GM23338 (cell line): ENCODE results near the gene FN3K.

ENCODE experiments used
- CREB1 ChIP-seq: fragments of 250-450 bp; sonication (Bioruptor Pico); IDR thresholded peaks from 2 replicates; pipeline ENCODE4 v1.5.0; 2020; ENCODE audit warnings: low read depth, mild to moderate bottlenecking, moderate library complexity
- EZH2 ChIP-seq: fragments of 200-600 bp; sonication (generic); IDR thresholded peaks from one replicate; pipeline ENCODE4 v1.8.0; 2017; ENCODE audit warnings: antibody characterized with exemption, mild to moderate bottlenecking, low read depth; ENCODE audit not compliant: unreplicated experiment
- EZH2phosphoT487 ChIP-seq: fragments of 200-600 bp; sonication (generic); IDR thresholded peaks from one replicate; pipeline ENCODE4 v1.8.1; 2018; ENCODE audit warnings: antibody characterized with exemption; ENCODE audit not compliant: unreplicated experiment
- JUNB ChIP-seq: IDR thresholded peaks from one replicate; pipeline ENCODE4 v1.6.1; 2016; ENCODE audit warnings: antibody characterized with exemption; ENCODE audit not compliant: unreplicated experiment
- POLR2AphosphoS5 ChIP-seq: IDR thresholded peaks from 2 replicates; pipeline ENCODE4 v1.6.1; 2016; ENCODE audit warnings: antibody characterized with exemption, low read depth
- STAT1 ChIP-seq: IDR thresholded peaks from one replicate; pipeline ENCODE4 v1.6.1; 2016; ENCODE audit warnings: antibody characterized with exemption; ENCODE audit not compliant: unreplicated experiment
- ZNF114 ChIP-seq: fragments of 250-450 bp; sonication (Bioruptor Pico); IDR thresholded peaks from 2 replicates; pipeline ENCODE4 v1.5.0; 2020; ENCODE audit warnings: mild to moderate bottlenecking, moderate library complexity
- ZNF331 ChIP-seq: fragments of 250-450 bp; sonication (Bioruptor Pico); IDR thresholded peaks from 2 replicates; pipeline ENCODE4 v1.5.0; 2020; ENCODE audit warnings: low read depth, mild to moderate bottlenecking, moderate library complexity
- TF ChIP-seq, protein P1 (sequence below): fragments of 250-450 bp; sonication (Bioruptor Pico); IDR thresholded peaks from 2 replicates; pipeline ENCODE4 v1.5.0; 2020; ENCODE audit warnings: mild to moderate bottlenecking, moderate library complexity
- TF ChIP-seq, protein P2 (sequence below), 2 experiments: fragments of 200-600 bp in 1 of 2; sonication (generic) in 1 of 2; conservative IDR thresholded peaks; 2 replicates each; pipeline versions ENCODE4 v1.5.1 to v1.6.1; 2016 to 2017; ENCODE audit warnings: antibody characterized with exemption in 2 of 2, low read depth in 2 of 2, mild to moderate bottlenecking in 2 of 2, moderate library complexity in 1 of 2
- TF ChIP-seq, protein P3 (sequence below): IDR thresholded peaks from one replicate; pipeline ENCODE4 v1.6.1; 2018; ENCODE audit warnings: antibody characterized with exemption; ENCODE audit not compliant: unreplicated experiment
- TF ChIP-seq, protein P4 (sequence below): IDR thresholded peaks from 2 replicates; pipeline ENCODE4 v1.6.1; 2016; ENCODE audit warnings: antibody characterized with exemption

DNA sequence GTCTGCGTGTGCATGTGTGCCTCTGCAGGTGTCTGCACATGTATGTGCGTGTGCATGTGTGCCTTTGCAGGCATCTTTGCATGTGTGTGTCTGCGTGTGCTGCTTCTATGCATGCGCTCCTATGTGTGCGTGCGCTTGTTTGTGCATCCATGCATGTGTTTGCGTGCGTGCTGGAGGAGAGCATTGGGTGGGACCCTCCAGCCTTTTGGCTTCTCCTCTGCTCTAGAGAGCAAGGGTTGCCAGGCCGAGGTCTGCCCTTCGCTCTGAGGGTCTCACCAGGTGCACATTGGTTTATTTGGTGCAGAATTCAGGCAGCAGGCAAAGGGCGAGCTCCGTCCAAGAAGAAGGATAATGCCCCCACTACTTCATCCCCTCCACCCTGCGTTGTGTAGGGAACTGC lies 35.9 kb upstream of the FN3K start:
- TF ChIP-seq, protein P1, sequence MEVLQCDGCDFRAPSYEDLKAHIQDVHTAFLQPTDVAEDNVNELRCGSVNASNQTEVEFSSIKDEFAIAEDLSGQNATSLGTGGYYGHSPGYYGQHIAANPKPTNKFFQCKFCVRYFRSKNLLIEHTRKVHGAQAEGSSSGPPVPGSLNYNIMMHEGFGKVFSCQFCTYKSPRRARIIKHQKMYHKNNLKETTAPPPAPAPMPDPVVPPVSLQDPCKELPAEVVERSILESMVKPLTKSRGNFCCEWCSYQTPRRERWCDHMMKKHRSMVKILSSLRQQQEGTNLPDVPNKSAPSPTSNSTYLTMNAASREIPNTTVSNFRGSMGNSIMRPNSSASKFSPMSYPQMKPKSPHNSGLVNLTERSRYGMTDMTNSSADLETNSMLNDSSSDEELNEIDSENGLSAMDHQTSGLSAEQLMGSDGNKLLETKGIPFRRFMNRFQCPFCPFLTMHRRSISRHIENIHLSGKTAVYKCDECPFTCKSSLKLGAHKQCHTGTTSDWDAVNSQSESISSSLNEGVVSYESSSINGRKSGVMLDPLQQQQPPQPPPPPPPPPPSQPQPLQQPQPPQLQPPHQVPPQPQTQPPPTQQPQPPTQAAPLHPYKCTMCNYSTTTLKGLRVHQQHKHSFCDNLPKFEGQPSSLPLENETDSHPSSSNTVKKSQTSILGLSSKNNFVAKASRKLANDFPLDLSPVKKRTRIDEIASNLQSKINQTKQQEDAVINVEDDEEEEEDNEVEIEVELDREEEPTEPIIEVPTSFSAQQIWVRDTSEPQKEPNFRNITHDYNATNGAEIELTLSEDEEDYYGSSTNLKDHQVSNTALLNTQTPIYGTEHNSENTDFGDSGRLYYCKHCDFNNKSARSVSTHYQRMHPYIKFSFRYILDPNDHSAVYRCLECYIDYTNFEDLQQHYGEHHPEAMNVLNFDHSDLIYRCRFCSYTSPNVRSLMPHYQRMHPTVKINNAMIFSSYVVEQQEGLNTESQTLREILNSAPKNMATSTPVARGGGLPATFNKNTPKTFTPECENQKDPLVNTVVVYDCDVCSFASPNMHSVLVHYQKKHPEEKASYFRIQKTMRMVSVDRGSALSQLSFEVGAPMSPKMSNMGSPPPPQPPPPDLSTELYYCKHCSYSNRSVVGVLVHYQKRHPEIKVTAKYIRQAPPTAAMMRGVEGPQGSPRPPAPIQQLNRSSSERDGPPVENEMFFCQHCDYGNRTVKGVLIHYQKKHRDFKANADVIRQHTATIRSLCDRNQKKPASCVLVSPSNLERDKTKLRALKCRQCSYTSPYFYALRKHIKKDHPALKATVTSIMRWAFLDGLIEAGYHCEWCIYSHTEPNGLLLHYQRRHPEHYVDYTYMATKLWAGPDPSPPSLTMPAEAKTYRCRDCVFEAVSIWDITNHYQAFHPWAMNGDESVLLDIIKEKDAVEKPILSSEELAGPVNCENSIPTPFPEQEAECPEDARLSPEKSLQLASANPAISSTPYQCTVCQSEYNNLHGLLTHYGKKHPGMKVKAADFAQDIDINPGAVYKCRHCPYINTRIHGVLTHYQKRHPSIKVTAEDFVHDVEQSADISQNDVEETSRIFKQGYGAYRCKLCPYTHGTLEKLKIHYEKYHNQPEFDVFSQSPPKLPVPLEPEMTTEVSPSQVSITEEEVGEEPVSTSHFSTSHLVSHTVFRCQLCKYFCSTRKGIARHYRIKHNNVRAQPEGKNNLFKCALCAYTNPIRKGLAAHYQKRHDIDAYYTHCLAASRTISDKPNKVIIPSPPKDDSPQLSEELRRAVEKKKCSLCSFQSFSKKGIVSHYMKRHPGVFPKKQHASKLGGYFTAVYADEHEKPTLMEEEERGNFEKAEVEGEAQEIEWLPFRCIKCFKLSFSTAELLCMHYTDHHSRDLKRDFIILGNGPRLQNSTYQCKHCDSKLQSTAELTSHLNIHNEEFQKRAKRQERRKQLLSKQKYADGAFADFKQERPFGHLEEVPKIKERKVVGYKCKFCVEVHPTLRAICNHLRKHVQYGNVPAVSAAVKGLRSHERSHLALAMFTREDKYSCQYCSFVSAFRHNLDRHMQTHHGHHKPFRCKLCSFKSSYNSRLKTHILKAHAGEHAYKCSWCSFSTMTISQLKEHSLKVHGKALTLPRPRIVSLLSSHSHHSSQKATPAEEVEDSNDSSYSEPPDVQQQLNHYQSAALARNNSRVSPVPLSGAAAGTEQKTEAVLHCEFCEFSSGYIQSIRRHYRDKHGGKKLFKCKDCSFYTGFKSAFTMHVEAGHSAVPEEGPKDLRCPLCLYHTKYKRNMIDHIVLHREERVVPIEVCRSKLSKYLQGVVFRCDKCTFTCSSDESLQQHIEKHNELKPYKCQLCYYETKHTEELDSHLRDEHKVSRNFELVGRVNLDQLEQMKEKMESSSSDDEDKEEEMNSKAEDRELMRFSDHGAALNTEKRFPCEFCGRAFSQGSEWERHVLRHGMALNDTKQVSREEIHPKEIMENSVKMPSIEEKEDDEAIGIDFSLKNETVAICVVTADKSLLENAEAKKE: no peak
- TF ChIP-seq POLR2AphosphoS5 (no peak), EZH2 (no peak), CREB1 (CRISPR knock-in tag) (no peak), JUNB (no peak), EZH2phosphoT487 (no peak), ZNF114 (CRISPR knock-in tag) (no peak), STAT1 (no peak), ZNF331 (CRISPR knock-in tag) (no peak)
- TF ChIP-seq, protein P2, sequence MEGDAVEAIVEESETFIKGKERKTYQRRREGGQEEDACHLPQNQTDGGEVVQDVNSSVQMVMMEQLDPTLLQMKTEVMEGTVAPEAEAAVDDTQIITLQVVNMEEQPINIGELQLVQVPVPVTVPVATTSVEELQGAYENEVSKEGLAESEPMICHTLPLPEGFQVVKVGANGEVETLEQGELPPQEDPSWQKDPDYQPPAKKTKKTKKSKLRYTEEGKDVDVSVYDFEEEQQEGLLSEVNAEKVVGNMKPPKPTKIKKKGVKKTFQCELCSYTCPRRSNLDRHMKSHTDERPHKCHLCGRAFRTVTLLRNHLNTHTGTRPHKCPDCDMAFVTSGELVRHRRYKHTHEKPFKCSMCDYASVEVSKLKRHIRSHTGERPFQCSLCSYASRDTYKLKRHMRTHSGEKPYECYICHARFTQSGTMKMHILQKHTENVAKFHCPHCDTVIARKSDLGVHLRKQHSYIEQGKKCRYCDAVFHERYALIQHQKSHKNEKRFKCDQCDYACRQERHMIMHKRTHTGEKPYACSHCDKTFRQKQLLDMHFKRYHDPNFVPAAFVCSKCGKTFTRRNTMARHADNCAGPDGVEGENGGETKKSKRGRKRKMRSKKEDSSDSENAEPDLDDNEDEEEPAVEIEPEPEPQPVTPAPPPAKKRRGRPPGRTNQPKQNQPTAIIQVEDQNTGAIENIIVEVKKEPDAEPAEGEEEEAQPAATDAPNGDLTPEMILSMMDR (conservative IDR thresholded peaks at IDR 0.05; ENCODE audit: low read depth in 2 of 2): no peak
- TF ChIP-seq, protein P3, sequence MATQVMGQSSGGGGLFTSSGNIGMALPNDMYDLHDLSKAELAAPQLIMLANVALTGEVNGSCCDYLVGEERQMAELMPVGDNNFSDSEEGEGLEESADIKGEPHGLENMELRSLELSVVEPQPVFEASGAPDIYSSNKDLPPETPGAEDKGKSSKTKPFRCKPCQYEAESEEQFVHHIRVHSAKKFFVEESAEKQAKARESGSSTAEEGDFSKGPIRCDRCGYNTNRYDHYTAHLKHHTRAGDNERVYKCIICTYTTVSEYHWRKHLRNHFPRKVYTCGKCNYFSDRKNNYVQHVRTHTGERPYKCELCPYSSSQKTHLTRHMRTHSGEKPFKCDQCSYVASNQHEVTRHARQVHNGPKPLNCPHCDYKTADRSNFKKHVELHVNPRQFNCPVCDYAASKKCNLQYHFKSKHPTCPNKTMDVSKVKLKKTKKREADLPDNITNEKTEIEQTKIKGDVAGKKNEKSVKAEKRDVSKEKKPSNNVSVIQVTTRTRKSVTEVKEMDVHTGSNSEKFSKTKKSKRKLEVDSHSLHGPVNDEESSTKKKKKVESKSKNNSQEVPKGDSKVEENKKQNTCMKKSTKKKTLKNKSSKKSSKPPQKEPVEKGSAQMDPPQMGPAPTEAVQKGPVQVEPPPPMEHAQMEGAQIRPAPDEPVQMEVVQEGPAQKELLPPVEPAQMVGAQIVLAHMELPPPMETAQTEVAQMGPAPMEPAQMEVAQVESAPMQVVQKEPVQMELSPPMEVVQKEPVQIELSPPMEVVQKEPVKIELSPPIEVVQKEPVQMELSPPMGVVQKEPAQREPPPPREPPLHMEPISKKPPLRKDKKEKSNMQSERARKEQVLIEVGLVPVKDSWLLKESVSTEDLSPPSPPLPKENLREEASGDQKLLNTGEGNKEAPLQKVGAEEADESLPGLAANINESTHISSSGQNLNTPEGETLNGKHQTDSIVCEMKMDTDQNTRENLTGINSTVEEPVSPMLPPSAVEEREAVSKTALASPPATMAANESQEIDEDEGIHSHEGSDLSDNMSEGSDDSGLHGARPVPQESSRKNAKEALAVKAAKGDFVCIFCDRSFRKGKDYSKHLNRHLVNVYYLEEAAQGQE: no peak
- TF ChIP-seq, protein P4, sequence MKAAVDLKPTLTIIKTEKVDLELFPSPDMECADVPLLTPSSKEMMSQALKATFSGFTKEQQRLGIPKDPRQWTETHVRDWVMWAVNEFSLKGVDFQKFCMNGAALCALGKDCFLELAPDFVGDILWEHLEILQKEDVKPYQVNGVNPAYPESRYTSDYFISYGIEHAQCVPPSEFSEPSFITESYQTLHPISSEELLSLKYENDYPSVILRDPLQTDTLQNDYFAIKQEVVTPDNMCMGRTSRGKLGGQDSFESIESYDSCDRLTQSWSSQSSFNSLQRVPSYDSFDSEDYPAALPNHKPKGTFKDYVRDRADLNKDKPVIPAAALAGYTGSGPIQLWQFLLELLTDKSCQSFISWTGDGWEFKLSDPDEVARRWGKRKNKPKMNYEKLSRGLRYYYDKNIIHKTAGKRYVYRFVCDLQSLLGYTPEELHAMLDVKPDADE: no peak
